ENCODE results near the gene SEMA3E.

SEMA3E gene

GRCh38 chr7:83337050-83337449 lies 311.9 kb downstream of the SEMA3E start:
- no peak for DNase-seq

- no peak for DNase-seq
Measured at GRCh38 chr7:83326223-83326622, 322.7 kb downstream of the SEMA3E start.

- DNase-seq = no peak
Measured at GRCh38 chr7:83325083-83325482, 323.9 kb downstream of the SEMA3E start.

- DNase-seq = no peak
Measured at GRCh38 chr7:83324596-83324995, 324.3 kb downstream of the SEMA3E start.

GRCh38 chr7:83321011-83321410 lies 327.9 kb downstream of the SEMA3E start:
- no peak for DNase-seq

- no peak for DNase-seq
Measured at GRCh38 chr7:83313931-83314330, 335.0 kb downstream of the SEMA3E start.
